ENCODE measurements around the gene ZNF860.
A peak's percentile ranks its signal among the peaks of the same experiment; 100 is the strongest.
"Not testable (repeated sequence)": the region's sequence is repeated elsewhere in the genome, so short reads cannot be mapped to it uniquely, and the experiment has no call there.

ZNF860 gene

GRCh38 chr3:31960793-31961431 is 20.6 kb upstream of the ZNF860 start:
- peak; percentile 48 for DNase-seq (ENCODE audit: low read depth)

GRCh38 chr3:31962801-31963205 is 18.7 kb upstream of the ZNF860 start:
- peak; percentile 81 for DNase-seq (ENCODE audit: low read depth)

GRCh38 chr3:31966978-31967591 is 14.5 kb upstream of the ZNF860 start:
- DNase-seq (ENCODE audit: low read depth), result peak; percentile 69

- DNase-seq (ENCODE audit: low read depth), result no peak
Observed at GRCh38 chr3:31967592-31967991, 14.0 kb upstream of the ZNF860 start.

GRCh38 chr3:31968369-31968926 is 13.1 kb upstream of the ZNF860 start:
- peak; percentile 83 for DNase-seq (ENCODE audit: low read depth)

DNA sequence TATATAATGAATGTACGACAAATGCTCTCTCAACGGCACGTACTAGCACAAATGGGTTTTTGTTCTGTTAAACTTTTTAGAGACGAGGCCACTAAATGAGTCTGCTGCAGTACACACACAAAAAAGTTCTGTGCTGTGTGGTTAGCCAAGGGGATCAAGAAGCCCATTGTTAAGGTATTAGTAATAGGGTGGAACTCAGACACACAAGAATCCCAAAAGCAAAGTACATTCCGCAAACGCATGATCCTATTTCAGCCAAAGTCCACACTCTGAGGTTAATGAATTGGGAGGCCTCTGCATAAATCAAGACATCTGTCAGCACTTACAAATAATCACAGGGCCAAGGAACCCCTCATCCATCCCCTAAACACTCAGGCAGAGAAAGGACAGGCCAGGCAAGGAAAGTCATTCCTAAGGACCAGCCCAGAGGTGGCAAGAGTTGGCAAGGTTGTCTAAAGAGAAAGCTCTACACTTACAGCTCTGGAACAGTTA is 12.6 kb upstream of the ZNF860 start:
- DNase-seq (ENCODE audit: low read depth), result peak; percentile 98

- DNase-seq (ENCODE audit: low read depth), result no peak
Observed at GRCh38 chr3:31971607-31972006, 9.9 kb upstream of the ZNF860 start.

DNA sequence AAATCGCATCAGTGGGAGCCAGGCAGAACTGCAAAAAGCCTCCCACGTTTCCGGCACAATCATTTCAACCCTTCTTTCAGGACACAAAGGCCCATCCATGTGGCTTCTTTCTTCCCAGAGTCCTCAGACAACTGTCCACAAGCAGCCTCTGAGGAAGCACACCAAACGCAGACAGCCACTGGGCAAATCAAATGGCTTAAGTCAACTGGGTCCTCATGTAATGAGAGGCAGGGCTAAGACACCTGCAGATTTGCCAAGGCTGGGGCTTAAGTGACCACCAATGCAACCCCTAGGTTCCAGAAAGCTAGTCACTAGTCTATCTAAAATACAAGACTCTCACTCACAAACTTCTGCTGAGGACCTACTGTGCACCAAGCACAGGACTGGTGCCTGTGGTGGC is 8.5 kb upstream of the ZNF860 start:
- DNase-seq (ENCODE audit: low read depth), result no peak

GRCh38 chr3:31973837-31974236 is 7.7 kb upstream of the ZNF860 start:
- DNase-seq (ENCODE audit: low read depth), result no peak

DNA sequence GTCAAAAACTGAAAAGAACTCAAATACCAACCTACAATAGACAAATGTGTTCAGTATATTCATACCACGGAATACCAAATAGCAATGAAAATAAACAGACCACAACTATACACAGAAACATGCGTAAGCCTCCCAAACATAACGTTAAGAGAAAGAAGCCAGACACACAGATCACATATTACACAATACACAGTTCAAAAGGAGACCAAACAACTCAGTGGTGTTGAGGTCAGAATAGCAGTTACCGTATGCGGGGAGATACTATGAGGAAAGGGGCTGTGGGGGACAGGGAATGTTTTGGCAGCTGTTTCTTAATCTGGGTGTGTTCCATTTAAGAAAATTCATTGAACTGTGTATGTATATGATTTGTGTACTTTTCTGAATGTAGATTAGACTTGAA is 7.1 kb upstream of the ZNF860 start:
- DNase-seq (ENCODE audit: low read depth), result peak; percentile 98

- DNase-seq (ENCODE audit: low read depth), result no peak
Observed at GRCh38 chr3:31974964-31975363, 6.6 kb upstream of the ZNF860 start.

DNA sequence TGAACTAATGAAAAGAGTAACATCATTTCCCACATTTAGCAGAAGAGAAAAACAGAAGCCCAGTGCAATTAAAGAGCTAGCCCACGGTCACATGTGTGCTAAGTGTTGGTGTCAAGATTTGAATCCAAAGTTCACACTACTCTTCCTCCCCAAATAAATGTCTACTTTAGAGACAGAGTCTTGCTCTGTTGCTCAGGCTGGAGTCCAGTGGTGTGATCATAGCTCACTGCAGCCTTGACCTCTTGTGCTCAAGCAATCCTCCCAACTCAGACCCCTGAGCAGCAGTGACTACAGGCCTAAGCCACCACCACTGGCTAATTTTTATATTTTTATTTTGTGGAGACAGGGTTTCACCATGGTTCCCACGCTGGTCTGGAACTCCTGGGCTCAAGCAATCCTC is 5.2 kb upstream of the ZNF860 start:
- DNase-seq (ENCODE audit: low read depth), result no peak

- no peak for DNase-seq (ENCODE audit: low read depth)
Observed at GRCh38 chr3:31977736-31978135, 3.8 kb upstream of the ZNF860 start.

- DNase-seq (ENCODE audit: low read depth), result no peak
Observed at GRCh38 chr3:31978553-31978952, 3.0 kb upstream of the ZNF860 start.

GRCh38 chr3:31979001-31979697 is 2.4 kb upstream of the ZNF860 start:
- DNase-seq (ENCODE audit: low read depth), result peak; percentile 47

GRCh38 chr3:31980530-31981205 is 882 bp upstream of the ZNF860 start:
- DNase-seq (ENCODE audit: low read depth), result peak; percentile 57

GRCh38 chr3:31984321-31984720 is 2.8 kb downstream of the ZNF860 start:
- DNase-seq (ENCODE audit: low read depth), result no peak

DNA sequence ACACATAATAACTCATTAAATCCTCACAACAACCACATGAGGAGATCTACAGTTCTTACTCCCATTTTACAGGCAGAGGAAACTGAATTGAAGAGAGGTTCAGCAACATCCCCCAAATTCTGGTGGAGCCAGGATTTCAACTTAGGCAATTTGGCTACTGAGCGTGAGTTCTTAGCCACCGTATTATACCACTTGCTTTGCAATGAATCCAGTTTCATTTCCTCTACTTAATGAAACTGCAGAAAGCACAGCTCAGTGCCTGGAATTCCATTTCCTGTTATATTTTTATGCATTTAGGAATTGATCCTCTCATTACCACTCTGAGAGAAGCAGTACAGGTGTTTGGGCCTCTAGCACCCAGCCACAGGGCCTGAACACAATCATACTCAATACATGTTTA is 4.3 kb downstream of the ZNF860 start:
- DNase-seq (ENCODE audit: low read depth), result no peak

DNA sequence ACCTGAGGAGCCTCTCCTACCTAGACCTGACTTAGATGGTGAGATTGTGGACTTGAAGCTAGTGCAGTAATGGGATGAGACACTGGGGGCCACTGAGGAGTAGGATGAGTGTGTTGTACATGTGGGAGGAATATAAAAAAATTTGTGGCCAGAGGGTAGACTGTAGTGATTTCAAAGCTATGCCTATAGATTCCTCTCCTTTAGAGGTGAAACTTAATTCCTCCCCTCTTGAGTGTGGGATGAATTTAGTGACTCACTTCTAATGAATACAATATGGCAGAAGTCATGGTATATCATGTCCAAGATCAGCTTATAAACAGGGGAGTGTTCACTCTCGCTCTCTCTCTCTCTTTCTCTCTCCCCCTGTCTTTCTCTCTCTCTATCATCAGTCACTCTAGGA is 6.7 kb downstream of the ZNF860 start:
- DNase-seq (ENCODE audit: low read depth), result no peak

- DNase-seq (ENCODE audit: low read depth), result not testable (repeated sequence)
Observed at GRCh38 chr3:31992995-31993394, 11.4 kb downstream of the ZNF860 start.

DNA sequence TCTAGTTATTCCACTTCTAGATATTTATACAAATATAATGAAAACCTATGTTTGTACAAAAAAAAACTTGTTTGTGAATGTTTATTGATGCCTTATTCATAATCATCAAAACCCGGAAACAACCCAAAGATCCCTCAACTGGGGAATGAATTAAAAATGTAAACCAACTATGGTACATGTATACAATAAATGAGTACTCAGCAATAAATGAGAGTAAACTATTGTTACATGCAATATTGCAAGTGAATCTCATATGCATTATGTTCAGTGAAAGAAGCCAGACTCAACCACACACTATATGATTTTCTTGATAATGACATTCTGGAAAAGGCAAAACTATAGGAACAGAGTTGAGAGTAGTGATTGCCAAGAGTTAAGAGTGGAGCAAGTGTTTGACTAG is 12.3 kb downstream of the ZNF860 start:
- no peak for DNase-seq (ENCODE audit: low read depth)

DNA sequence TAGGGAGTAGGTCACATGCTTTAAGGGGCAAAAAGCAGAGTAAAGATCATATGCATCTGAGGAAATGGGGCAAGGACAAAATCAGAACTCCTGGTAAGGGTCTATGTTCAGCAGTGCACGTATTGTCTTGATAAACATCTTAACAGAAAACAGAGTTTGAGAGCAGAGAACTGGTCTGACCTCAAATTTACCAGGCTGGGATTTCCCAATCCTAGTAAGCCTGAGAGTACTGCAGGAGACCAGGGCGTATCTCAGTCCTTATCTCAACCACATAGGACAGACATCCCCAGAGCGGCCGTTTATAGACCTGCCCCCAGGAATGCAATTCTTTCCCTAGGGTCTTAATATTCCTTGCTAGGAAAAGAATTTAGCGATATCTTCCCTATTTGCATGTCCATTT is 13.5 kb downstream of the ZNF860 start:
- not testable (repeated sequence) for DNase-seq (ENCODE audit: low read depth)

All from amniotic epithelial cell (primary cell).